ENCODE data around the gene NHLH2. TPM values are rescaled to one million over a fixed set of nuclear protein-coding genes. Genes with fewer than 3 reads are reported as not detected.

The NHLH2 gene
- total RNA-seq, 4 donors from 2014 or later: not detected

DNA sequence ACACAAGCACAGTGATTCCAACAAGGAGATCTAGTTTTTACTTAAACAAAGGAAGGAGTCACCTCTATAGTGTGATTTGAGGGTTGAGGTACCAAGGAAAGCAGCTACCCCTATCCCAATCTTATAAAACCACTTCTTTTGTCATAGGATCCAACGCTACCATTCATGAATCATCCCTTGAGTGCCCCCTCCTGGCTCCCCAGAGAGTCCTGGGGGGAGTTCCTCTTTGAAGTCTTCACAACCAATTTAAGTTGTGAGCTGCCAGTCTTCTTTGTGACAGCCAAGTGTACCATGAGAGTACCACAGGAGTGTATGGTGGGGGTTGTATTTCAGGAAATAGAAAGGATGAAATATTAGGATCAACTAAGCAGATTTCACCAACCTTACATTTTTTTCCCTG is 39.1 kb upstream of the NHLH2 start:
- Histone ChIP-seq H3K4me1 (no peaks in the 10 kb centered on the region), H3K9me3 (no peaks in the 10 kb centered on the region), H3K36me3 (no peaks in the 10 kb centered on the region), H3K27me3 (peaks cover 19% of the 10 kb centered on the region), H3K27ac (no peak overlapping the region), H3K4me3 (no peak overlapping the region)
- TF ChIP-seq POLR2A (IDR thresholded peaks at IDR 0.05): no peak
- TF ChIP-seq, protein P1, sequence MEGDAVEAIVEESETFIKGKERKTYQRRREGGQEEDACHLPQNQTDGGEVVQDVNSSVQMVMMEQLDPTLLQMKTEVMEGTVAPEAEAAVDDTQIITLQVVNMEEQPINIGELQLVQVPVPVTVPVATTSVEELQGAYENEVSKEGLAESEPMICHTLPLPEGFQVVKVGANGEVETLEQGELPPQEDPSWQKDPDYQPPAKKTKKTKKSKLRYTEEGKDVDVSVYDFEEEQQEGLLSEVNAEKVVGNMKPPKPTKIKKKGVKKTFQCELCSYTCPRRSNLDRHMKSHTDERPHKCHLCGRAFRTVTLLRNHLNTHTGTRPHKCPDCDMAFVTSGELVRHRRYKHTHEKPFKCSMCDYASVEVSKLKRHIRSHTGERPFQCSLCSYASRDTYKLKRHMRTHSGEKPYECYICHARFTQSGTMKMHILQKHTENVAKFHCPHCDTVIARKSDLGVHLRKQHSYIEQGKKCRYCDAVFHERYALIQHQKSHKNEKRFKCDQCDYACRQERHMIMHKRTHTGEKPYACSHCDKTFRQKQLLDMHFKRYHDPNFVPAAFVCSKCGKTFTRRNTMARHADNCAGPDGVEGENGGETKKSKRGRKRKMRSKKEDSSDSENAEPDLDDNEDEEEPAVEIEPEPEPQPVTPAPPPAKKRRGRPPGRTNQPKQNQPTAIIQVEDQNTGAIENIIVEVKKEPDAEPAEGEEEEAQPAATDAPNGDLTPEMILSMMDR (IDR thresholded peaks at IDR 0.05): no peak
- WGBS, 2 donors (ENCODE audit: low coverage in 1 of 2): 64 to 90% methylated on average over 1 of the region's 1 CpG
- no peak for ATAC-seq

DNA sequence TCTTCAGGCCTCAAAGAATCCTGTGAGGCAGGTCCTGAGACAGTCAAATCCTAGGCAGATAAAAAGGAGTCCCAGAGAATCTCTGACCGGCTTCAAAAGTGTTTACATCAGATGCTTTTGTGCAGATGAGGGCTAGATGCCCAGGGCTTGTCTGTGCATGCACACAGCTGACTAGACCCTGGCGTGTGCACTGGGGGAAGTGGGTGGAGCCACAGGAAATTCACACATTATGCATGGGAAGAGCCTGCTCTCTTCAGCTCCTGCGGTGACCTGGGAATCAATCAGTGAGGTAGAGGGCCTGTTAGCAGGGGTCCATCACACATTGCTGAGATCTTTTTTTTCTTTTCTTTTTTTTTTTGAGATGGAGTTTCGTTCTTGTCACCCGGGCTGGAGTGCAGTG is 36.6 kb upstream of the NHLH2 start:
- no peak overlapping the region for H3K27ac ChIP-seq
- no peak overlapping the region for H3K4me3 ChIP-seq
- WGBS, 2 donors (ENCODE audit: low coverage in 1 of 2): 0 to 10% methylated on average over 1 to 3 of the region's 5 CpGs
- no peaks in the 10 kb centered on the region for H3K9me3 ChIP-seq
- ATAC-seq: no peak
- no peak for TF ChIP-seq POLR2A (IDR thresholded peaks at IDR 0.05)
- no peak for TF ChIP-seq EP300 (IDR thresholded peaks at IDR 0.05)
- no peak for TF ChIP-seq POLR2AphosphoS5 (IDR thresholded peaks at IDR 0.05)
- TF ChIP-seq, protein P1 (IDR thresholded peaks at IDR 0.05): no peak
- no peaks in the 10 kb centered on the region for H3K4me1 ChIP-seq
- H3K36me3 ChIP-seq: no peaks in the 10 kb centered on the region
- peaks cover 38% of the 10 kb centered on the region for H3K27me3 ChIP-seq

DNA sequence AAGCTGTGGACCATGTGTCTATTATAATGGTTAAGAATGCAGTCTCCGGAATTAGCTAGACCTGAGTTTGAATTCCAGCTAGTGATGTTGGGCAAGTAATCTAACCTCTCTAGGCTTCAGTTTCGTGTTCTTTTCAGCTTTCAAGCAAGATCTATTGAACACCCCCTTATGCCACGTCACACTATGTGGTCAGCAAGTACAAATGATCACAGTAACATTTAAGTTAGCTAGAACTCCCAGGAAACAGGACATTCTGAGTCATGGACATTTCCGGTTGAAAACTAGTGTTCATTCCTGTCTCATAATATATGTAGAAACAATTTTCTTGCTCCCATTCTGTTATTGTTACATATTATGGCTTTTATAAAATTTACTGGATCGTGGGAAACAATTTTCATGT is 34.0 kb upstream of the NHLH2 start:
- no peaks in the 10 kb centered on the region for H3K36me3 ChIP-seq
- TF ChIP-seq POLR2AphosphoS5 (IDR thresholded peaks at IDR 0.05): no peak
- TF ChIP-seq, protein P1 (IDR thresholded peaks at IDR 0.05): no peak
- TF ChIP-seq EP300 (IDR thresholded peaks at IDR 0.05): no peak
- no peak for TF ChIP-seq POLR2A (IDR thresholded peaks at IDR 0.05)
- H3K9me3 ChIP-seq: no peaks in the 10 kb centered on the region
- H3K4me1 ChIP-seq: no peaks in the 10 kb centered on the region
- ATAC-seq: no peak
- H3K27me3 ChIP-seq: peaks cover 31% of the 10 kb centered on the region
- no peak overlapping the region for H3K27ac ChIP-seq
- 60 to 72% methylated on average over 4 to 5 of the region's 5 CpGs for WGBS, 2 donors (ENCODE audit: low coverage in 1 of 2)
- H3K4me3 ChIP-seq: no peak overlapping the region

DNA sequence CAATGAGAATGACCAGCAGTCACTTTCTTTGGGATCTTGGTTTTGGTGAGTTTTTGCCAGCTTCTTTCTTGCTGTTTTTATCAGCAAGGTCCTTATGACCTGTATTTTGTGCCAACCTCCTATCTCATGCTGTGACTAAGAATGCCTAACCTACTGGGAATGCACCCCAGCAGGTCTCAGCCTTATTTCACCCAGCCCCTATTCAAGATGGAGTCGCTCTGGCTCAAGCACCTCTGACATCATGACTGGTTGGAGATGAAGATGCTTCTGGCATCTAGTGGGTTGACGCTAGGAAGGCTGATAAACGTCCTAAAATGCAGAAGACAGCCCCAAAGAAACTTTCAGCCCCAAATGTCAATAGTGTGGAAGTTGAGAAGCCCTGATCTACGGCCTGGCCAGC is 33.6 kb upstream of the NHLH2 start:
- Histone ChIP-seq H3K27ac (no peak overlapping the region), H3K9me3 (no peaks in the 10 kb centered on the region), H3K4me3 (no peak overlapping the region), H3K36me3 (no peaks in the 10 kb centered on the region), H3K27me3 (peaks cover 31% of the 10 kb centered on the region), H3K4me1 (no peaks in the 10 kb centered on the region)
- TF ChIP-seq EP300 (IDR thresholded peaks at IDR 0.05) (no peak), POLR2A (IDR thresholded peaks at IDR 0.05) (no peak), POLR2AphosphoS5 (IDR thresholded peaks at IDR 0.05) (no peak)
- TF ChIP-seq, protein P1 (IDR thresholded peaks at IDR 0.05): no peak
- no peak for ATAC-seq
- 20 to 80% methylated on average over 1 to 2 of the region's 4 CpGs for WGBS, 2 donors (ENCODE audit: low coverage in 1 of 2)

DNA sequence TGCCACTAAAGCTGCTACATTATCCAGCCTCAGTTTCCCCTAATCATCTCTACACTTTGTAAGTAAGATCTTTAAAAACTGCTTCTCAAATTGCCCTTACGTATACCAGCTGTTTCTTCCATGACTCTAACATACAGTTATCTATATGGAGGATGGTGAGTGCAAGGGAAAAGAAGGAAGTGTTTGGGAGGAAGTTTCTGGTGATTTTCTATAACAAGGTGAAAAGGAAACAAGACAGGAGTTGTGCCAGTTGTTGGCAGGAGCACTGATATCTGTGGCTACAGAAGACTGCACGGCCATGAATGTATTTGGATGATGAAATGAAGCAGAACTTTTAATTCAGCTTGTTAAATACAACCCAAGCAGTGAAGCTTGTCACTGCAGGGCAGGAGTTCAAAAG is 32.3 kb upstream of the NHLH2 start:
- 54 to 57% methylated on average over 2 of the region's 2 CpGs for WGBS, 2 donors (ENCODE audit: low coverage in 1 of 2)
- H3K4me1 ChIP-seq: no peaks in the 10 kb centered on the region
- peaks cover 23% of the 10 kb centered on the region for H3K27me3 ChIP-seq
- no peak overlapping the region for H3K4me3 ChIP-seq
- no peak overlapping the region for H3K27ac ChIP-seq
- no peaks in the 10 kb centered on the region for H3K36me3 ChIP-seq
- TF ChIP-seq POLR2AphosphoS5 (IDR thresholded peaks at IDR 0.05) (no peak), EP300 (IDR thresholded peaks at IDR 0.05) (no peak), POLR2A (IDR thresholded peaks at IDR 0.05) (no peak)
- TF ChIP-seq, protein P1 (IDR thresholded peaks at IDR 0.05): no peak
- no peaks in the 10 kb centered on the region for H3K9me3 ChIP-seq
- no peak for ATAC-seq

All from gastroesophageal sphincter (tissue), 4 donors.